ENCODE data around the gene PPM1K.

DNA sequence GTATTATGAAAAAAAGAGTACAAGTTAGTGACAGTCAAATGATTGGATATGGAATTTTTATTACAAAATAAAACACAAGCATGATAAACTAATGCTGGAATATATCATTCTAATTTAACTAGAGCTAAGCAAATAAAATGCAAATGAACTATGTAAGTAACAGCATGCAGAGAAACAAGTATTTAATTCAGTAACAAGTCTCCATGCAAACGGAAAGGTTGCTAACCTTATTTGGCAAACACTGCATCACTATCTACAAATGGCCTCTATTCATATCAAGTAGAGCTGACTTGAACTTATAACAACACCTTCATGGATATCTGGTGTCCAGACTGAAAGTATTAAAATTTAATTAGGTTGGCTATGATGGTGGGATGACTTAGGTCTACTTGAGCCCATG, 15.4 kb downstream of the PPM1K start:
- TF ChIP-seq, protein P1, sequence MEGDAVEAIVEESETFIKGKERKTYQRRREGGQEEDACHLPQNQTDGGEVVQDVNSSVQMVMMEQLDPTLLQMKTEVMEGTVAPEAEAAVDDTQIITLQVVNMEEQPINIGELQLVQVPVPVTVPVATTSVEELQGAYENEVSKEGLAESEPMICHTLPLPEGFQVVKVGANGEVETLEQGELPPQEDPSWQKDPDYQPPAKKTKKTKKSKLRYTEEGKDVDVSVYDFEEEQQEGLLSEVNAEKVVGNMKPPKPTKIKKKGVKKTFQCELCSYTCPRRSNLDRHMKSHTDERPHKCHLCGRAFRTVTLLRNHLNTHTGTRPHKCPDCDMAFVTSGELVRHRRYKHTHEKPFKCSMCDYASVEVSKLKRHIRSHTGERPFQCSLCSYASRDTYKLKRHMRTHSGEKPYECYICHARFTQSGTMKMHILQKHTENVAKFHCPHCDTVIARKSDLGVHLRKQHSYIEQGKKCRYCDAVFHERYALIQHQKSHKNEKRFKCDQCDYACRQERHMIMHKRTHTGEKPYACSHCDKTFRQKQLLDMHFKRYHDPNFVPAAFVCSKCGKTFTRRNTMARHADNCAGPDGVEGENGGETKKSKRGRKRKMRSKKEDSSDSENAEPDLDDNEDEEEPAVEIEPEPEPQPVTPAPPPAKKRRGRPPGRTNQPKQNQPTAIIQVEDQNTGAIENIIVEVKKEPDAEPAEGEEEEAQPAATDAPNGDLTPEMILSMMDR (IDR thresholded peaks at IDR 0.05; ENCODE audit: insufficient read depth, low read length) = no peak
- no peak for TF ChIP-seq POLR2AphosphoS5 (IDR thresholded peaks at IDR 0.05; ENCODE audit: low read depth)
- TF ChIP-seq, protein P2, sequence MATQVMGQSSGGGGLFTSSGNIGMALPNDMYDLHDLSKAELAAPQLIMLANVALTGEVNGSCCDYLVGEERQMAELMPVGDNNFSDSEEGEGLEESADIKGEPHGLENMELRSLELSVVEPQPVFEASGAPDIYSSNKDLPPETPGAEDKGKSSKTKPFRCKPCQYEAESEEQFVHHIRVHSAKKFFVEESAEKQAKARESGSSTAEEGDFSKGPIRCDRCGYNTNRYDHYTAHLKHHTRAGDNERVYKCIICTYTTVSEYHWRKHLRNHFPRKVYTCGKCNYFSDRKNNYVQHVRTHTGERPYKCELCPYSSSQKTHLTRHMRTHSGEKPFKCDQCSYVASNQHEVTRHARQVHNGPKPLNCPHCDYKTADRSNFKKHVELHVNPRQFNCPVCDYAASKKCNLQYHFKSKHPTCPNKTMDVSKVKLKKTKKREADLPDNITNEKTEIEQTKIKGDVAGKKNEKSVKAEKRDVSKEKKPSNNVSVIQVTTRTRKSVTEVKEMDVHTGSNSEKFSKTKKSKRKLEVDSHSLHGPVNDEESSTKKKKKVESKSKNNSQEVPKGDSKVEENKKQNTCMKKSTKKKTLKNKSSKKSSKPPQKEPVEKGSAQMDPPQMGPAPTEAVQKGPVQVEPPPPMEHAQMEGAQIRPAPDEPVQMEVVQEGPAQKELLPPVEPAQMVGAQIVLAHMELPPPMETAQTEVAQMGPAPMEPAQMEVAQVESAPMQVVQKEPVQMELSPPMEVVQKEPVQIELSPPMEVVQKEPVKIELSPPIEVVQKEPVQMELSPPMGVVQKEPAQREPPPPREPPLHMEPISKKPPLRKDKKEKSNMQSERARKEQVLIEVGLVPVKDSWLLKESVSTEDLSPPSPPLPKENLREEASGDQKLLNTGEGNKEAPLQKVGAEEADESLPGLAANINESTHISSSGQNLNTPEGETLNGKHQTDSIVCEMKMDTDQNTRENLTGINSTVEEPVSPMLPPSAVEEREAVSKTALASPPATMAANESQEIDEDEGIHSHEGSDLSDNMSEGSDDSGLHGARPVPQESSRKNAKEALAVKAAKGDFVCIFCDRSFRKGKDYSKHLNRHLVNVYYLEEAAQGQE (IDR thresholded peaks at IDR 0.05; ENCODE audit: insufficient replicate concordance, low read depth) = no peak
- no peak for TF ChIP-seq GABPA (IDR thresholded peaks at IDR 0.05; ENCODE audit: low read depth)
